Measurements from ENCODE around the gene USP31. TPM values are rescaled to one million over a fixed set of nuclear protein-coding genes. Genes with fewer than 3 reads are reported as not detected.
A peak's percentile ranks its signal among the peaks of the same experiment; 100 is the strongest.

Gene USP31
- total and polyA plus RNA-seq, 11 donors, result 9.2 to 49.9 (median 23.8) TPM

GRCh38 chr16:23066676-23067075, 82.6 kb downstream of the USP31 start:
- Histone ChIP-seq H3K27me3 (no peaks in the 10 kb centered on the region), H3K36me3 (peaks cover 3 to 39% (median 33%) of the 10 kb centered on the region in 9 donors), H3K27ac (no peak overlapping the region), H3K9me3 (no peaks in the 10 kb centered on the region), H3K4me3 (no peak overlapping the region), H3K4me1 (peaks cover 0 to 25% (median 17%) of the 10 kb centered on the region in 12 donors)
- no peak for ATAC-seq
- intact Hi-C loops (cut with DNase I), result loop anchor here in 4 of 10 donors (5.0 to 10.0 kb wide), 4 partner anchors 81 to 392 kb away; partner anchors contain the start of gene USP31 (in 1 of the 4)
- WGBS, 4 donors, result 56 to 62% (median 59%) methylated on average over 3 of the region's 3 CpGs
- TF ChIP-seq CTCF (IDR thresholded peaks at IDR 0.05), result no peak
- no peak for TF ChIP-seq POLR2A (IDR thresholded peaks at IDR 0.05)
- DNase-seq, result no peak

- Histone ChIP-seq H3K36me3 (peaks cover 3 to 33% (median 27%) of the 10 kb centered on the region in 9 donors), H3K4me1 (peaks cover 0 to 23% (median 5%) of the 10 kb centered on the region in 12 donors), H3K27ac (peak overlapping the region in 6 of 12 donors; percentile 5 to 59 (median 22)), H3K4me3 (peak overlapping the region in 2 of 12 donors; percentile 10 to 14), H3K27me3 (no peaks in the 10 kb centered on the region), H3K9me3 (no peaks in the 10 kb centered on the region)
- peak in 2 of 4 donors; percentile 23 to 45 for ATAC-seq
- intact Hi-C loops (cut with DNase I), result loop anchor here in 7 of 10 donors (5.0 to 10.0 kb wide), 7 partner anchors 83 to 390 kb away; partner anchors contain the start of gene USP31 (in 1 of the 7)
- DNase-seq, result no peak
- 41 to 73% (median 62%) methylated on average over 9 of the region's 9 CpGs for WGBS, 4 donors
- TF ChIP-seq POLR2A (IDR thresholded peaks at IDR 0.05), result no peak
- TF ChIP-seq CTCF (IDR thresholded peaks at IDR 0.05), result no peak
Observed at GRCh38 chr16:23064639-23065038, 84.6 kb downstream of the USP31 start.

GRCh38 chr16:23062524-23062923, 86.7 kb downstream of the USP31 start:
- intact Hi-C loops (cut with DNase I), result loop anchor here in 7 of 10 donors (5.0 to 10.0 kb wide), 6 partner anchors 118 to 388 kb away; no protein-coding TSS in a partner anchor
- peaks cover 0 to 3% (median 0%) of the 10 kb centered on the region in 9 donors for H3K27me3 ChIP-seq
- peaks cover 0 to 12% (median 6%) of the 10 kb centered on the region in 9 donors for H3K36me3 ChIP-seq
- ATAC-seq (no peak), DNase-seq (no peak)
- H3K9me3 ChIP-seq, result no peaks in the 10 kb centered on the region
- 84 to 90% (median 86%) methylated on average over 5 of the region's 5 CpGs for WGBS, 4 donors
- TF ChIP-seq CTCF (IDR thresholded peaks at IDR 0.05), result no peak
- TF ChIP-seq POLR2A (IDR thresholded peaks at IDR 0.05), result no peak
- no peak overlapping the region for H3K27ac ChIP-seq
- no peak overlapping the region for H3K4me3 ChIP-seq
- H3K4me1 ChIP-seq, result peaks cover 0 to 23% (median 5%) of the 10 kb centered on the region in 12 donors

- WGBS, 4 donors, result 75 to 80% (median 79%) methylated on average over 7 of the region's 7 CpGs
- Histone ChIP-seq H3K4me3 (no peak overlapping the region), H3K27ac (no peak overlapping the region), H3K27me3 (peaks cover 0 to 3% (median 0%) of the 10 kb centered on the region in 9 donors), H3K9me3 (no peaks in the 10 kb centered on the region), H3K4me1 (peaks cover 0 to 17% (median 5%) of the 10 kb centered on the region in 12 donors), H3K36me3 (peaks cover 0 to 4% (median 0%) of the 10 kb centered on the region in 9 donors)
- TF ChIP-seq CTCF (IDR thresholded peaks at IDR 0.05) (no peak), POLR2A (IDR thresholded peaks at IDR 0.05) (no peak)
- intact Hi-C loops (cut with DNase I), result loop anchor here in 8 of 10 donors (2.0 to 10.0 kb wide), 7 partner anchors 117 to 387 kb away; no protein-coding TSS in a partner anchor
- no peak for ATAC-seq
- no peak for DNase-seq
Observed at GRCh38 chr16:23061669-23062068, 87.6 kb downstream of the USP31 start.
